Endodermal cell (in vitro differentiated cells): ENCODE results near the gene SPATA20. TPM values are rescaled to one million over a fixed set of nuclear protein-coding genes. Genes with fewer than 3 reads are reported as not detected.
A peak's percentile ranks its signal among the peaks of the same experiment; 100 is the strongest.

Experiments
- DNase-seq: peaks from one replicate; pipeline ENCODE4 v3.0.0-alpha.2; 2017
- H3K27ac ChIP-seq: 2 replicates; pipeline ENCODE4 v1.5.1; 2013; ENCODE audit warnings: mild to moderate bottlenecking, low read depth, low read length, moderate library complexity
- H3K27me3 ChIP-seq: 2 replicates; pipeline ENCODE4 v1.6.1; 2013; ENCODE audit warnings: mild to moderate bottlenecking, low read length, moderate library complexity; ENCODE audit not compliant: insufficient read depth, control insufficient read depth, poor library complexity, severe bottlenecking
- H3K36me3 ChIP-seq: 2 replicates; pipeline ENCODE4 v1.7.0; 2013; ENCODE audit warnings: mild to moderate bottlenecking, low read length, moderate library complexity; ENCODE audit not compliant: control insufficient read depth, insufficient read depth
- H3K4me1 ChIP-seq: one replicate; pipeline ENCODE4 v1.7.0; 2013; ENCODE audit warnings: low read length; ENCODE audit not compliant: control insufficient read depth, insufficient read depth
- H3K4me3 ChIP-seq: 2 replicates; pipeline ENCODE4 v1.5.1; 2013; ENCODE audit warnings: mild to moderate bottlenecking, low read length, moderate library complexity
- H3K9ac ChIP-seq: 2 replicates; pipeline ENCODE4 v1.6.1; 2013; ENCODE audit warnings: mild to moderate bottlenecking, low read length, moderate library complexity; ENCODE audit not compliant: poor library complexity, severe bottlenecking; ENCODE audit errors: extremely low read depth
- H3K9me3 ChIP-seq: 2 replicates; pipeline ENCODE4 v1.6.1; 2013; ENCODE audit warnings: mild to moderate bottlenecking, low read length, moderate library complexity; ENCODE audit not compliant: control insufficient read depth
- H3K27ac Mint-ChIP-seq: 2 replicates; pipeline ENCODE4 v1.8.0; 2020; ENCODE audit warnings: mixed read lengths
- H3K27me3 Mint-ChIP-seq: 2 replicates; pipeline ENCODE4 v1.8.0; 2021; ENCODE audit warnings: mild to moderate bottlenecking, mixed read lengths; ENCODE audit not compliant: insufficient read depth
- H3K36me3 Mint-ChIP-seq: 2 replicates; pipeline ENCODE4 v1.8.0; 2020; ENCODE audit warnings: low read depth, mixed read lengths
- H3K4me1 Mint-ChIP-seq: 2 replicates; pipeline ENCODE4 v1.8.0; 2020; ENCODE audit warnings: mixed read lengths
- H3K4me3 Mint-ChIP-seq: 2 replicates; pipeline ENCODE4 v1.8.0; 2020; ENCODE audit warnings: mild to moderate bottlenecking, moderate library complexity, mixed read lengths
- H3K9me3 Mint-ChIP-seq: 2 replicates; pipeline ENCODE4 v1.8.0; 2020; ENCODE audit warnings: mild to moderate bottlenecking, mixed read lengths
- CTCF ChIP-seq: fragments of 200-600 bp; sonication (generic); conservative IDR thresholded peaks from 2 replicates; pipeline ENCODE4 v1.5.0; 2021; ENCODE audit warnings: antibody characterized with exemption, mild to moderate bottlenecking
- WGBS, 2 experiments: methylation state at CpG; one replicate each; pipeline versions ENCODE4 v1.1.5 to v1.1.7; 2013; ENCODE audit warnings: missing lambda C conversion rate in 2 of 2, mixed read lengths in 1 of 2; ENCODE audit not compliant: insufficient coverage in 1 of 2, insufficient read length in 1 of 2; 5-methylcytosine and 5-hydroxymethylcytosine counted together
- long read RNA-seq, 4 experiments: library from polyadenylated mRNA in 2 of 4; library from RNA in 1 of 4; library from capped mRNA in 1 of 4; stranded (forward) in 3 of 4; unstranded in 1 of 4; transcript quantifications; one replicate each; pipeline ENCODE4 v2.0.0, GENCODE V29; 2020 to 2021; ENCODE audit warnings: inconsistent platforms in 1 of 4
- polyA plus RNA-seq, 2 experiments: library from polyadenylated mRNA; stranded (reverse); fragments of 50-300 nt; gene quantifications; one replicate each; pipeline ENCODE4 v1.2.3, GENCODE V29; 2013
- total RNA-seq, 2 donors: library from RNA; stranded (reverse); fragmentation: NEBNext Ultra II Directional in 1 of 2; extraction: Animal tissue kit (Norgen Biotek cat#: 25700) in 1 of 2; gene quantifications; 2 replicates in 1 of 2; 3 replicates in 1 of 2; pipeline ENCODE4 v1.2.1, GENCODE V29; 2021

The SPATA20 gene
- total RNA-seq: 10 to 100 TPM; 40.4 to 40.5 TPM
- 22.2 TPM for polyA plus RNA-seq (2013, experiment 1 of 2)
- polyA plus RNA-seq (2013, experiment 2 of 2): 21.2 TPM
- long read RNA-seq, experiment 1, partial matches to known transcripts: 20 of 33 reads
- long read RNA-seq, experiment 1, other reads (novel, unspliced or antisense): 11 of 33 reads
- long read RNA-seq, experiment 2, transcript SPATA20-205 (17 exons, 2,734 nt): minor isoform, 15 of 95 reads
- long read RNA-seq, experiment 2, transcript SPATA20-201 (17 exons, 2,719 nt): major isoform, 21 of 95 reads
- long read RNA-seq, experiment 2, partial matches to known transcripts: 16 of 95 reads
- long read RNA-seq, experiment 2, other reads (novel, unspliced or antisense): 41 of 95 reads
- long read RNA-seq, experiment 3, transcript SPATA20-201 (17 exons, 2,719 nt): minor isoform, 90 of 336 reads
- long read RNA-seq, experiment 3, transcript SPATA20-202 (16 exons, 2,634 nt): minor isoform, 5 of 336 reads
- long read RNA-seq, experiment 3, transcript SPATA20-205 (17 exons, 2,734 nt): major isoform, 170 of 336 reads
- long read RNA-seq, experiment 3, partial matches to known transcripts: 17 of 336 reads
- long read RNA-seq, experiment 3, other reads (novel, unspliced or antisense): 54 of 336 reads
- long read RNA-seq, experiment 4, partial matches to known transcripts: 1 of 2 reads
- long read RNA-seq, experiment 4, other reads (novel, unspliced or antisense): 0 of 2 reads

GRCh38 chr17:50547035-50547735 lies at the start of gene SPATA20:
Gene SPATA20, plus strand, starts transcription at chr17:50547174. Its CDS starts 35 bp downstream, at chr17:50547209.
- H3K9me3 Mint-ChIP-seq: no peaks in the 10 kb centered on the region
- Histone ChIP-seq H3K9ac (peak within 1 kb of the TSS; percentile 35), H3K27me3 (no peaks in the 10 kb centered on the region), H3K27ac (no peak within 1 kb of the TSS), H3K36me3 (no peaks in the 10 kb centered on the region), H3K9me3 (no peaks in the 10 kb centered on the region), H3K4me3 (peak within 1 kb of the TSS; percentile 77), H3K4me1 (peaks cover 13% of the 10 kb centered on the region)
- H3K4me1 Mint-ChIP-seq: peaks cover 8% of the 10 kb centered on the region
- peak within 1 kb of the TSS; percentile 59 for H3K4me3 Mint-ChIP-seq
- 3 to 5% methylated on average over 25 to 42 of the region's 42 CpGs for WGBS, 2 experiments
- peak; percentile 98 for DNase-seq
- TF ChIP-seq CTCF: peak; percentile 96
- H3K36me3 Mint-ChIP-seq: no peaks in the 10 kb centered on the region
- peaks cover 18% of the 10 kb centered on the region for H3K27me3 Mint-ChIP-seq
- no peak within 1 kb of the TSS for H3K27ac Mint-ChIP-seq

- Mint-ChIP-seq H3K4me1 (no peaks in the 10 kb centered on the region), H3K4me3 (no peak overlapping the region), H3K27me3 (peaks cover 4% of the 10 kb centered on the region), H3K36me3 (no peaks in the 10 kb centered on the region), H3K9me3 (no peaks in the 10 kb centered on the region), H3K27ac (no peak overlapping the region)
- H3K4me3 ChIP-seq: no peak overlapping the region
- H3K27ac ChIP-seq: no peak overlapping the region
- 77 to 79% methylated on average over 5 to 7 of the region's 7 CpGs for WGBS, 2 experiments
- H3K36me3 ChIP-seq: no peaks in the 10 kb centered on the region
- DNase-seq: peak; percentile 44
- H3K27me3 ChIP-seq: no peaks in the 10 kb centered on the region
- TF ChIP-seq CTCF: no peak
- no peaks in the 10 kb centered on the region for H3K9me3 ChIP-seq
- H3K9ac ChIP-seq: no peak overlapping the region
- H3K4me1 ChIP-seq: no peaks in the 10 kb centered on the region
These were observed 48.7 kb upstream of the SPATA20 start for GRCh38 chr17:50498021-50498874.

- H3K9ac ChIP-seq: no peak overlapping the region
- no peaks in the 10 kb centered on the region for H3K27me3 ChIP-seq
- H3K27ac ChIP-seq: no peak overlapping the region
- H3K27ac Mint-ChIP-seq: no peak overlapping the region
- H3K4me3 Mint-ChIP-seq: no peak overlapping the region
- H3K4me1 ChIP-seq: no peaks in the 10 kb centered on the region
- no peaks in the 10 kb centered on the region for H3K36me3 Mint-ChIP-seq
- H3K27me3 Mint-ChIP-seq: peaks cover 4% of the 10 kb centered on the region
- H3K36me3 ChIP-seq: no peaks in the 10 kb centered on the region
- TF ChIP-seq CTCF: no peak
- peaks cover 5% of the 10 kb centered on the region for H3K4me1 Mint-ChIP-seq
- H3K9me3 ChIP-seq: no peaks in the 10 kb centered on the region
- H3K9me3 Mint-ChIP-seq: no peaks in the 10 kb centered on the region
- no peak overlapping the region for H3K4me3 ChIP-seq
- no peak for DNase-seq
These were observed 47.7 kb upstream of the SPATA20 start for GRCh38 chr17:50499270-50499669.
